OCI-LY7 (cell line): ENCODE measurements around the gene DLGAP4. TPM values are rescaled to one million over a fixed set of nuclear protein-coding genes. Genes with fewer than 3 reads are reported as not detected.

Experiments used
- BruUV-seq: library from RNA; stranded (reverse); fragments of 400-500 nt; replicated peaks from 2 replicates; lab custom pipeline; 2021; lab: Mats Ljungman, UMichigan
- CTCF ChIA-PET: fragments of 300-600 bp; sonication (Branson Sonifier 250); formaldehyde crosslinking; loops from one replicate; lab custom pipeline; 2022; ENCODE audit warnings: antibody characterized with exemption; ENCODE audit not compliant: unreplicated experiment; lab: Charles Lee
- POLR2A ChIA-PET: fragments of 300-600 bp; sonication (Branson Sonifier 250); formaldehyde crosslinking; loops from one replicate; lab custom pipeline; 2022; ENCODE audit warnings: antibody characterized with exemption; lab: Charles Lee
- DNase-seq: peaks from one replicate; pipeline ENCODE4 v3.0.0-alpha.2; 2015; ENCODE audit warnings: low spot score
- H2AFZ ChIP-seq: fragments of 200-600 bp; sonication (generic), shearing (Covaris generic); 2 replicates; pipeline ENCODE4 v1.6.1; 2014; ENCODE audit warnings: mild to moderate bottlenecking, antibody characterized with exemption, low read length, moderate library complexity
- H3K27ac ChIP-seq: fragments of 200-600 bp; sonication (generic); 2 replicates; pipeline ENCODE4 v1.5.1; 2014; ENCODE audit warnings: mixed run types, low read depth, mild to moderate bottlenecking, moderate library complexity, low read length, inconsistent platforms; ENCODE audit not compliant: poor library complexity, severe bottlenecking
- H3K36me3 ChIP-seq: fragments of 200-600 bp; sonication (generic); 2 replicates; pipeline ENCODE4 v1.6.1; 2014; ENCODE audit warnings: mild to moderate bottlenecking, antibody characterized with exemption, low read length, moderate library complexity, mixed read lengths; ENCODE audit not compliant: insufficient read depth
- H3K4me1 ChIP-seq: fragments of 200-600 bp; sonication (generic); 2 replicates; pipeline ENCODE4 v1.5.1; 2014; ENCODE audit warnings: mild to moderate bottlenecking, low read length; ENCODE audit not compliant: insufficient read depth, poor library complexity, severe bottlenecking
- H3K4me2 ChIP-seq: fragments of 200-600 bp; sonication (generic); 2 replicates; pipeline ENCODE4 v1.6.1; 2014; ENCODE audit warnings: mild to moderate bottlenecking, low read length
- H3K4me3 ChIP-seq: fragments of 200-600 bp; sonication (generic); 2 replicates; pipeline ENCODE4 v1.5.1; 2014; ENCODE audit warnings: mild to moderate bottlenecking, low read depth, low read length; ENCODE audit not compliant: poor library complexity, severe bottlenecking
- H3K79me2 ChIP-seq: fragments of 200-600 bp; sonication (generic); 2 replicates; pipeline ENCODE4 v1.6.1; 2016; ENCODE audit warnings: low read depth, mild to moderate bottlenecking, low read length, moderate library complexity, mixed read lengths; ENCODE audit not compliant: insufficient read depth
- H3K9me2 ChIP-seq: fragments of 200-600 bp; sonication (generic); 2 replicates; pipeline ENCODE4 v1.6.1; 2016; ENCODE audit warnings: mild to moderate bottlenecking, low read length, mixed read lengths; ENCODE audit not compliant: insufficient read depth
- H3K9me3 ChIP-seq: fragments of 200-600 bp; sonication (generic); 2 replicates; pipeline ENCODE4 v1.6.1; 2014; ENCODE audit warnings: mild to moderate bottlenecking, mixed run types, low read length, mixed read lengths
- H4K20me1 ChIP-seq: fragments of 200-600 bp; sonication (generic); 2 replicates; pipeline ENCODE4 v1.6.1; 2014; ENCODE audit warnings: mild to moderate bottlenecking, antibody characterized with exemption, low read length, moderate library complexity, mixed read lengths; ENCODE audit not compliant: insufficient read depth
- CTCF ChIP-seq: fragments of 200-600 bp; sonication (generic); conservative IDR thresholded peaks from 2 replicates; pipeline ENCODE4 v1.5.1; 2014; ENCODE audit warnings: mild to moderate bottlenecking, antibody characterized with exemption, low read length, moderate library complexity, mixed read lengths
- EZH2phosphoT487 ChIP-seq: fragments of 200-600 bp; sonication (generic); IDR thresholded peaks from 2 replicates; pipeline ENCODE4 v1.6.1; 2018; ENCODE audit warnings: low read depth, borderline replicate concordance, mild to moderate bottlenecking, mixed run types, antibody characterized with exemption, low read length, moderate library complexity, mixed read lengths
- intact Hi-C: fragments of 100-400 bp; cut with micrococcal nuclease; formaldehyde crosslinking; loops from one replicate; pipeline ENCODE4 v1.10.0; 2022; ENCODE audit not compliant: unreplicated experiment
- total RNA-seq, 2 experiments: library from RNA; depleted of rRNA in 1 of 2; stranded (reverse); fragments of >200 nt in 1 of 2; shearing (Covaris generic) in 1 of 2; gene quantifications; 2 replicates each; pipeline ENCODE4 v1.2.3, GENCODE V29; 2014 to 2022

DLGAP4 gene
- total RNA-seq, 2 experiments from 2014 or later, result 7.7 to 41.6 TPM

GRCh38 chr20:36269507-36269906 is 36.6 kb upstream of the DLGAP4 start:
- no TSS peak for BruUV-seq
- DNase-seq, result no peak
- no peak overlapping the region for H3K27ac ChIP-seq
- no peaks in the 10 kb centered on the region for H3K4me1 ChIP-seq
- no peaks in the 10 kb centered on the region for H3K9me3 ChIP-seq
- no peak overlapping the region for H2AFZ ChIP-seq
- intact Hi-C loops, result no loop called here
- TF ChIP-seq CTCF, result no peak
- TF ChIP-seq EZH2phosphoT487, result no peak
- no peaks in the 10 kb centered on the region for H3K79me2 ChIP-seq
- ChIA-PET CTCF (no interaction called here), POLR2A (no interaction called here)
- no peak overlapping the region for H3K4me3 ChIP-seq
- no peaks in the 10 kb centered on the region for H3K36me3 ChIP-seq
- no peaks in the 10 kb centered on the region for H3K9me2 ChIP-seq
- H3K4me2 ChIP-seq, result no peak overlapping the region
- H4K20me1 ChIP-seq, result no peaks in the 10 kb centered on the region

DNA sequence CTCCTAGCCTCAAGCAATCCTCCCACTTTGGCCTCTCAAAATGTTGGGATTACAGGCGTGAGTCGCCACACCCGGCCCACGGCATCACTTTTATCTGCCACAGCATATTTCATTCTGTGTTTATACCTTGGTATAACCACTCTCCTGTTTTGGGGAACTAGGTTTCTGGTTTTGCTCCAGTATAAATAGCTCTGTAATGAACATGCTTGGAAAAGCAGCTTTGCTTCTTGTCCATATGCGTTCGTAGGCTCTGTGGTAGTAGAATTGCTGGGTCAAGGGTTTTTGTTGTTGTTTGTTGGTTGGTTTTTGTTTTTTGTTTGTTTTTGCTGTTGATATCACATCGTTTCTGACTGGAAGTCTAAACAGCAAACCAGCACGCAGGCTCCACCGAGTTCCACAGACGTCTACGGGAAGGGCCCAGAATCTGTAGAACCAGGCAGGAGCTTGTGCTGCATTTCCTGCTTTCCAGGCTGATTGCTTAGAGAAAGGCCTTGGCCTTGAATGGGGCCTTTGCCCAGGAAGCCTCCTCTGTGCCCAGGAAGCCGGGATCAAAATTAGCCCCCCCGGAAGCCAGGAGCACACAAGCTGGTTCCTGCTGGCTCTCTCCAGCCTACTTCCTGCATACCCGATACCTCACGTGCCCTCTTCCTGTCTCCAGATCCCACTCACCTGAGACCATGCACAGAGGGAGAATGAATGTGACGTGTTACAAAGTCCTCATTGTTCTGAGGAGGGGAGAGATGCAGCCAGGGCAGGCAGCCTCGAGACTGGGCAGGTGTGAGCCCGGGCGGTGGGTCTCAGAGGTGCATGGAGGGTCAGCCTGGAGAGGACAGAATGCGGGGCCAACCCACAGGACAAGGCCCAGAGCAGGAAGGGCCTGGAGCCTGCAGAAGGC is 35.1 kb upstream of the DLGAP4 start:
- CTCF ChIA-PET, result no interaction called here
- POLR2A ChIA-PET, result interaction anchor here (0.7 kb wide), 2 partner anchors 17 to 104 kb away, joined by 4 to 5 read pairs; no protein-coding TSS in a partner anchor
- TF ChIP-seq CTCF, result no peak
- TF ChIP-seq EZH2phosphoT487, result no peak
- no TSS peak for BruUV-seq
- Histone ChIP-seq H3K27ac (no peak overlapping the region), H3K4me3 (no peak overlapping the region), H4K20me1 (no peaks in the 10 kb centered on the region), H3K9me2 (no peaks in the 10 kb centered on the region), H3K4me2 (no peak overlapping the region), H2AFZ (0 out of 2 replicates have a peak overlapping the region, but pooled peaks have one; percentile 22), H3K36me3 (no peaks in the 10 kb centered on the region), H3K79me2 (no peaks in the 10 kb centered on the region), H3K4me1 (no peaks in the 10 kb centered on the region), H3K9me3 (no peaks in the 10 kb centered on the region)
- intact Hi-C loops, result no loop called here
- no peak for DNase-seq
